ENCODE measurements around the gene PCDH9. TPM values are rescaled to one million over a fixed set of nuclear protein-coding genes. Genes with fewer than 3 reads are reported as not detected.

Gene PCDH9
- total RNA-seq, 1 donor from 2014 or later = 20.2 TPM

- H3K9me3 Mint-ChIP-seq = no peaks in the 10 kb centered on the region
- DNase-seq (ENCODE audit: extremely low spot score, unreplicated experiment) = no peak
- TF ChIP-seq CTCF (conservative IDR thresholded peaks at IDR 0.05) = no peak
- no peak overlapping the region for H3K27ac Mint-ChIP-seq
- H3K4me1 Mint-ChIP-seq (ENCODE audit: unreplicated experiment) = peaks cover 26% of the 10 kb centered on the region
- peaks cover 7% of the 10 kb centered on the region for H3K27me3 Mint-ChIP-seq
- no peak overlapping the region for H3K4me3 Mint-ChIP-seq
- peaks cover 21% of the 10 kb centered on the region for H3K36me3 Mint-ChIP-seq
These were observed 2.1 kb downstream of the PCDH9 start for GRCh38 chr13:67228031-67228430.

- H3K27me3 Mint-ChIP-seq = peaks cover 7% of the 10 kb centered on the region
- H3K27ac Mint-ChIP-seq = no peak overlapping the region
- H3K4me3 Mint-ChIP-seq = no peak overlapping the region
- TF ChIP-seq CTCF (conservative IDR thresholded peaks at IDR 0.05) = no peak
- peaks cover 21% of the 10 kb centered on the region for H3K36me3 Mint-ChIP-seq
- H3K4me1 Mint-ChIP-seq (ENCODE audit: unreplicated experiment) = peaks cover 25% of the 10 kb centered on the region
- DNase-seq (ENCODE audit: extremely low spot score, unreplicated experiment) = no peak
- H3K9me3 Mint-ChIP-seq = no peaks in the 10 kb centered on the region
These were observed 2.8 kb downstream of the PCDH9 start for GRCh38 chr13:67227131-67227983.

- no peak for DNase-seq (ENCODE audit: extremely low spot score, unreplicated experiment)
- Mint-ChIP-seq H3K4me1 (ENCODE audit: unreplicated experiment) (peaks cover 22% of the 10 kb centered on the region), H3K27ac (no peak overlapping the region), H3K4me3 (peak overlapping the region; percentile 73), H3K9me3 (no peaks in the 10 kb centered on the region), H3K36me3 (peaks cover 21% of the 10 kb centered on the region), H3K27me3 (peaks cover 7% of the 10 kb centered on the region)
- no peak for TF ChIP-seq CTCF (conservative IDR thresholded peaks at IDR 0.05)
These were observed 3.4 kb downstream of the PCDH9 start for GRCh38 chr13:67226696-67227095.

GRCh38 chr13:67225252-67226159, 4.6 kb downstream of the PCDH9 start:
- TF ChIP-seq CTCF (conservative IDR thresholded peaks at IDR 0.05) = no peak
- H3K4me3 Mint-ChIP-seq = peak overlapping the region; percentile 80
- H3K4me1 Mint-ChIP-seq (ENCODE audit: unreplicated experiment) = peaks cover 22% of the 10 kb centered on the region

GRCh38 chr13:67224148-67224846, 5.8 kb downstream of the PCDH9 start:
- Mint-ChIP-seq H3K27me3 (peaks cover 7% of the 10 kb centered on the region), H3K4me3 (peak overlapping the region; percentile 78), H3K9me3 (no peaks in the 10 kb centered on the region), H3K4me1 (ENCODE audit: unreplicated experiment) (peaks cover 22% of the 10 kb centered on the region), H3K36me3 (peaks cover 21% of the 10 kb centered on the region), H3K27ac (no peak overlapping the region)
- TF ChIP-seq CTCF (conservative IDR thresholded peaks at IDR 0.05) = peak; percentile 85
- peak; percentile 76 for DNase-seq (ENCODE audit: extremely low spot score, unreplicated experiment)

More at GRCh38 chr13:67225252-67226159, 4.6 kb downstream of the PCDH9 start:
- Mint-ChIP-seq H3K27me3 (peaks cover 7% of the 10 kb centered on the region), H3K9me3 (no peaks in the 10 kb centered on the region), H3K27ac (no peak overlapping the region), H3K36me3 (peaks cover 21% of the 10 kb centered on the region)
- no peak for DNase-seq (ENCODE audit: extremely low spot score, unreplicated experiment)

Measured in type B pancreatic cell (in vitro differentiated cells).